ENCODE results near the gene CMIP. TPM values are rescaled to one million over a fixed set of nuclear protein-coding genes. Genes with fewer than 3 reads are reported as not detected.

CMIP gene
- polyA plus RNA-seq, 1 experiment = 4.9 TPM

GRCh38 chr16:81466356-81466980, 21.9 kb downstream of the CMIP start:
- DNase-seq (ENCODE audit: low read depth) = no peak
- TF ChIP-seq CTCF (IDR thresholded peaks at IDR 0.05; ENCODE audit: insufficient read depth, low read depth, low read length) = no peak
- no peak overlapping the region for H3K4me3 ChIP-seq (ENCODE audit: low read depth, low read length)
- ChIA-PET CTCF (no interaction called here), POLR2A (no interaction called here)
- H3K36me3 ChIP-seq (ENCODE audit: control insufficient read depth, insufficient read depth, low read length) = no peaks in the 10 kb centered on the region
- H3K27me3 ChIP-seq (ENCODE audit: control insufficient read depth, insufficient read depth, low read length) = no peaks in the 10 kb centered on the region

- CTCF ChIA-PET = no interaction called here
Measured at GRCh38 chr16:81467072-81467471, 22.5 kb downstream of the CMIP start.

GRCh38 chr16:81467815-81468214, 23.2 kb downstream of the CMIP start:
- ChIA-PET CTCF (no interaction called here), POLR2A (no interaction called here)

More at GRCh38 chr16:81467072-81467471, 22.5 kb downstream of the CMIP start:
- TF ChIP-seq CTCF (IDR thresholded peaks at IDR 0.05; ENCODE audit: insufficient read depth, low read depth, low read length) = no peak
- no peak for DNase-seq (ENCODE audit: low read depth)
- H3K36me3 ChIP-seq (ENCODE audit: control insufficient read depth, insufficient read depth, low read length) = 0 out of 2 replicates have a peak, but pooled peaks cover 1% of the 10 kb centered on the region
- POLR2A ChIA-PET = no interaction called here
- H3K4me3 ChIP-seq (ENCODE audit: low read depth, low read length) = no peak overlapping the region
- no peaks in the 10 kb centered on the region for H3K27me3 ChIP-seq (ENCODE audit: control insufficient read depth, insufficient read depth, low read length)

GRCh38 chr16:81468269-81468902, 23.8 kb downstream of the CMIP start:
- Histone ChIP-seq H3K4me3 (ENCODE audit: low read depth, low read length) (no peak overlapping the region), H3K36me3 (ENCODE audit: control insufficient read depth, insufficient read depth, low read length) (0 out of 2 replicates have a peak, but pooled peaks cover 1% of the 10 kb centered on the region), H3K27me3 (ENCODE audit: control insufficient read depth, insufficient read depth, low read length) (no peaks in the 10 kb centered on the region)
- no peak for DNase-seq (ENCODE audit: low read depth)
- CTCF ChIA-PET = no interaction called here
- POLR2A ChIA-PET = no interaction called here
- TF ChIP-seq CTCF (IDR thresholded peaks at IDR 0.05; ENCODE audit: insufficient read depth, low read depth, low read length) = no peak

More at GRCh38 chr16:81467815-81468214, 23.2 kb downstream of the CMIP start:
- no peak for TF ChIP-seq CTCF (IDR thresholded peaks at IDR 0.05; ENCODE audit: insufficient read depth, low read depth, low read length)
- Histone ChIP-seq H3K27me3 (ENCODE audit: control insufficient read depth, insufficient read depth, low read length) (no peaks in the 10 kb centered on the region), H3K4me3 (ENCODE audit: low read depth, low read length) (no peak overlapping the region), H3K36me3 (ENCODE audit: control insufficient read depth, insufficient read depth, low read length) (0 out of 2 replicates have a peak, but pooled peaks cover 1% of the 10 kb centered on the region)
- DNase-seq (ENCODE audit: low read depth) = no peak

GRCh38 chr16:81469183-81469677, 24.6 kb downstream of the CMIP start:
- H3K27me3 ChIP-seq (ENCODE audit: control insufficient read depth, insufficient read depth, low read length) = no peaks in the 10 kb centered on the region
- CTCF ChIA-PET = no interaction called here

More at GRCh38 chr16:81469183-81469677, 24.6 kb downstream of the CMIP start:
- POLR2A ChIA-PET = no interaction called here
- H3K36me3 ChIP-seq (ENCODE audit: control insufficient read depth, insufficient read depth, low read length) = peaks cover 1% of the 10 kb centered on the region; the same call in 1 of the 2 replicates
- no peak for DNase-seq (ENCODE audit: low read depth)
- no peak for TF ChIP-seq CTCF (IDR thresholded peaks at IDR 0.05; ENCODE audit: insufficient read depth, low read depth, low read length)
- no peak overlapping the region for H3K4me3 ChIP-seq (ENCODE audit: low read depth, low read length)
